Measurements from ENCODE around the gene ZNF205. TPM values are rescaled to one million over a fixed set of nuclear protein-coding genes. Genes with fewer than 3 reads are reported as not detected.
A peak's percentile ranks its signal among the peaks of the same experiment; 100 is the strongest.

Gene ZNF205
- total and polyA plus RNA-seq, 9 of the 15 experiments (the other 6 are each of a cell fraction or from before 2014, with no cell fraction given), result 2.4 to 11.8 (median 5.1) TPM; not detected in 2

DNA sequence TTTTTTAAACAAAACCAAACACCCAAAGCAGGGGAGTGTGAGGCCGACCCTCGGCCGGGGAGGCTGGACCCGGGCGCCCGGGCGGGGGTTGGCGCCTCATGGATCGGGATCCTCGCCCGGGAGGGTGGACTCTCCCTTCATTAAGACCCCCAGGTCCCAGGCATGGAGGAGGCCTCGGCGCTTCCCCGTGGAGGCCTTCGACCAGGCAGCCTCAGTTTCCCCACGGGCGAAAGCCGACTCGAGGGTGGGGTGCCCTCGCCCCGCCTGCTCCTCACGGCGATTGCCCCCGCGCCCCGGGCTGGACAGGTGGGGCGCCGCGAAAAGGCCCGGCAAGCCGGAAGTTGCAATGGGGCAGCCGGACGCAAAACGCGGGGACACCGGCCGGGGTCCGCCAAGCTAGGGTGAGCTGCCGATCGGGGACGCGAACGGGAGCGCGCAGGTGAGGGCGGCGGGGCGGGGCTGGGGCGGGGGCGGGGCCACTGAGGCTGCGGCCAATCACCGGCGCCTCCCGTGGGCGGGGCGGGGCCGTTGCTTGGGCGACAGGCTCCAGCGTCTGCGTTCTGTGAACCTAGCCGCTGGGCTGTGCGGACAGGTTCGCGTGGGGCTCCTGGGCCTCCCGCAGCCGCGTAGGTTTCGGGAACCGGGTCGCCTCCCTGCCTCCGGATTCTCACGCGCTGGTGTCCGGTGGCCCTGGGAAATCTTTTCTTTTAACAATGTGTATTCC, 6.0 kb upstream of the ZNF205 start (continued):
- TF ChIP-seq, protein P1, sequence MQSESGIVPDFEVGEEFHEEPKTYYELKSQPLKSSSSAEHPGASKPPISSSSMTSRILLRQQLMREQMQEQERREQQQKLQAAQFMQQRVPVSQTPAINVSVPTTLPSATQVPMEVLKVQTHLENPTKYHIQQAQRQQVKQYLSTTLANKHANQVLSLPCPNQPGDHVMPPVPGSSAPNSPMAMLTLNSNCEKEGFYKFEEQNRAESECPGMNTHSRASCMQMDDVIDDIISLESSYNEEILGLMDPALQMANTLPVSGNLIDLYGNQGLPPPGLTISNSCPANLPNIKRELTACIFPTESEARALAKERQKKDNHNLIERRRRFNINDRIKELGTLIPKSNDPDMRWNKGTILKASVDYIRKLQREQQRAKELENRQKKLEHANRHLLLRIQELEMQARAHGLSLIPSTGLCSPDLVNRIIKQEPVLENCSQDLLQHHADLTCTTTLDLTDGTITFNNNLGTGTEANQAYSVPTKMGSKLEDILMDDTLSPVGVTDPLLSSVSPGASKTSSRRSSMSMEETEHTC (IDR thresholded peaks at IDR 0.05), result no peak
- TF ChIP-seq PATZ1 (CRISPR knock-in tag; IDR thresholded peaks at IDR 0.05; ENCODE audit: borderline replicate concordance) (no peak), ZNF518B (CRISPR knock-in tag; IDR thresholded peaks at IDR 0.05) (no peak), KHSRP (IDR thresholded peaks at IDR 0.05) (no peak), RAD21 (CRISPR knock-in tag; conservative IDR thresholded peaks at IDR 0.05 in 1 of 2, IDR thresholded peaks at IDR 0.05 in 1 of 2) (no peak), BDP1 (IDR thresholded peaks at IDR 0.05; ENCODE audit: insufficient read depth, insufficient read length) (no peak), SPI1 (IDR thresholded peaks at IDR 0.05; ENCODE audit: borderline replicate concordance, low read depth, low read length) (no peak), ZNF24 (IDR thresholded peaks at IDR 0.05) (no peak), SNIP1 (IDR thresholded peaks at IDR 0.05; ENCODE audit: low read depth) (no peak), YBX1 (IDR thresholded peaks at IDR 0.05) (no peak), KDM2B (CRISPR knock-in tag; IDR thresholded peaks at IDR 0.05) (peak; percentile 54; the same call in 1 of the 2 replicates), ZSCAN32 (CRISPR knock-in tag; IDR thresholded peaks at IDR 0.05) (0 out of 2 replicates have a peak, but pooled peaks have one; percentile 15), HES1 (IDR thresholded peaks at IDR 0.05; ENCODE audit: low read depth) (no peak), CBFA2T2 (conservative IDR thresholded peaks at IDR 0.05) (no peak), CREBBP (IDR thresholded peaks at IDR 0.05; ENCODE audit: low read depth, low read length) (no peak), PBX2 (CRISPR knock-in tag; IDR thresholded peaks at IDR 0.05; ENCODE audit: low read depth) (no peak), PBX2 (tag; conservative IDR thresholded peaks at IDR 0.05; ENCODE audit: low read depth) (no peak)
